Cerebellar cortex (tissue), 1 donor: ENCODE results near the gene DRD4.
A peak's percentile ranks its signal among the peaks of the same experiment; 100 is the strongest.

Experiments used
- DNase-seq: peaks from one replicate; pipeline ENCODE4 v3.0.0-alpha.2; 2015; ENCODE audit warnings: low spot score

DRD4 gene

DNA sequence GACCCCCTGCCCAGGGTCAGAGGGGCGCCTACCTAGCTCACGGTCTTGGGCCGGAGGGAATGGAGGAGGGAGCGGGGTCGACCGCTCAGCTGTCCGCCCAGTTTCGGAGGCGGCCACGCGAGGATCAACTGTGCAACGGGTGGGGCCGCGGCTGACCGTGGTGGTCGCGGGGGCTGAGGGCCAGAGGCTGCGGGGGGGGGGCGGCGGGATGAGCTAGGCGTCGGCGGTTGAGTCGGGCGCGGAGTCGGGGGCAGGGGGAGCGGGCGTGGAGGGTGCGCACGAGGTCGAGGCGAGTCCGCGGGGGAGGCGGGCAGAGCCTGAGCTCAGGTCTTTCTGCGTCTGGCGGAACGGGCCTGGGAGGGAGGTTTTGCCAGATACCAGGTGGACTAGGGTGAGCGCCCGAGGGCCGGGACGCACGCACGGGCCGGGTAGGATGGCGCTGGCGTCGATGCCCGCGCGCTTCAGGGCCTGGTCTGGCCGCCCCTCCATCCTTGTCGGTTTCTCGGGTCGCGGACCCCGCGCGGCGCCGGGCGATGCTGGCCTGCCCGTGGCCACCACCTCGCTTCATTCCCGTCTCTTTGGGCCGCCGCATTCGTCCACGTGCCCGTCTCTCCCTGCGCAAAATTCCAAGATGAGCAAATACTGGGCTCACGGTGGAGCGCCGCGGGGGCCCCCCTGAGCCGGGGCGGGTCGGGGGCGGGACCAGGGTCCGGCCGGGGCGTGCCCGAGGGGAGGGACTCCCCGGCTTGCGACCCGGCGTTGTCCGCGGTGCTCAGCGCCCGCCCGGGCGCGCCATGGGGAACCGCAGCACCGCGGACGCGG, at the start of gene DRD4:
Gene DRD4, plus strand, starts transcription at position 759 of the 822 bp plus-strand sequence. Its CDS starts 36 bp downstream, at position 795.
- no peak for DNase-seq

DNA sequence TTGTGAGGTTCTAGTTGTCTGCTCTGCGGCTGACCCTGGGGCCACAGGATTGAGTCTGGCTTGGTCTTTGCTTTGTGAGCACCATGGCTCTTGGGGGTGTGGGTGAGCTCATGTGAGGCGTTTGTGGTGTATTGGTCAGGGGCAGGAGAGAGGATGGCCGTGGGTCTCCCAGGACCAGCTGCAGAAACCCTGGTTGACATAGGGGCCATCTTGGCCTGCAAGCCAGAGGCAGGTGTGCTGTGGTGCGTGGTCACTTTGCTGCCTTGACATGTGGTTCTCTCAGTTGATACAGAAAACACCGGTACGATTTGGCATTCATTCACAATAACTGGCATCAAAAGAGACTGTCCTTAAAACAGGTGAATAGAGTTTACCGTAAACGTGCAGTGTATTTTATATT, 49.5 kb upstream of the DRD4 start:
- no peak for DNase-seq

DNA sequence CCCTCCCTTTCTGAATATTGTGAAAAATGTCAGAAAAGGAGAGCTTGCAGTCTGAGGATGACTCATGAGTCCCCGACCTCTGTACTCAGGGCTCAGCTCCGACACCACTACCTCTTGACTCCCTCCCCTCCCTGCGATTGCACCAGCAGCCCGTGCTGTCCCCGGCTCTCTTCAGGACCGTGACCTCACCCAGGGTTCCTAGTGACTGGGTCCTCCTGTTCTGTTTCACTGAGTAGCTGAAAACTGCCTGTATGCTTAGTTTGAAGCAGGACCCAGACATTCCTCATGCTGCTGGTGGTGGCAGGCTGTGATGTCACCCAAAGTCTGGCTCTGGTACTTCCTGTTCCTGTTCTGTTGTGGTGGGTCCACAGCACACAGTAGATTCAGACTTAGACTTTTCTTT, 49.1 kb upstream of the DRD4 start:
- no peak for DNase-seq

DNA sequence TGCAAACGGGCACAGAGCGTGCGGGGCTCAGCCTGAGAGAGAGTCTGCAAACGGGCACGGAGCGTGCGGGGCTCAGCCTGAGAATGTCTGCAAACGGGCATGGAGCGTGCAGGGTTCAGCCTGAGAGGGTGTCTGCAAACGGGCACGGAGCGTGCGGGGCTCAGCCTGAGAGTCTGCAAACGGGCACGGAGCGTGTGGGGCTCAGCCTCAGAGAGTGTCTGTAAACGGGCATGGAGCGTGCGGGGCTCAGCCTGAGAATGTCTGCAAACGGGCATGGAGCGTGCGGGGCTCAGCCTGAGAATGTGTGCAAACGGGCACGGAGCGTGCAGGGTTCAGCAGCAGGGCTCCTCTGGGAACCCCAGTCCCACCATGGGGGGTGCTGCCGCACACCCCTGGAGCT, 47.3 kb upstream of the DRD4 start:
- DNase-seq = no peak

DNA sequence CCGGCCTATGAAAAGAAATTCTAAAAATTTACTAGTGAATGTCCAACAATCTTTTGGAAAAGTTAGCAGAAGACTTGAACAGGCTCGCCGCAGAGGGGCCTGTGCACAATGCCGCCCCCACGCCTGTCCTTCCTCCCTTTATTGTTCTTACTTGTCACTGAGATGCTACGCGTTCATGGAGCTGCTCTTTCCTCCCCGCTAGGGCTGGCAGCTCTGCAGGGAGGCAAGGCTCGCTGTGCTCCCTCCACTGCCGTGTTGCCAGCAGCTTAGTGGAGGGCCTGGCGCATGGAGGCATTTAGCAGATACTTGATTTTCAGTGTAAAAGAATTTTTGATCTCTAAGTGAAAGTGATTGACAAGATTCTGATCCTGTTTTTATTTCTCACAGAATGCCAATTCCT, 46.1 kb upstream of the DRD4 start:
- DNase-seq = peak; percentile 57

DNA sequence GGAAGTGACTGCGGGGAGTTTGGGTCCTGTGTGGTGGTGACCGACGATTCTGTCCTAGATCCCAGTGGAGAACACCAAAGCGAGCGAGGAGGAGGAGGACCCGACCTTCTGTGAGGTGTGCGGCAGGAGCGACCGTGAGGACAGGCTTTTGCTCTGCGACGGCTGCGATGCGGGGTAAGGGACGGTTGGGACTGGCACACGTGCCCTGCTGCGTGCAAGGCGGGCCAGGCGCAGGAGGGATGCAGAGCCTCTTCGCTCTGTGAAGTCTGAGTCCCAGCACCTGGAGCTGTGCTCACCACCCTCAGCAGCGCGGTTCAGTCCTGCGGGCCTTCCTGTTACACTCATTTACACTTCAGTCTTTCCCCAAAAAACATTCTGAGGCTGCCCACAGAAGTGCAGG, 44.6 kb upstream of the DRD4 start:
- no peak for DNase-seq

DNA sequence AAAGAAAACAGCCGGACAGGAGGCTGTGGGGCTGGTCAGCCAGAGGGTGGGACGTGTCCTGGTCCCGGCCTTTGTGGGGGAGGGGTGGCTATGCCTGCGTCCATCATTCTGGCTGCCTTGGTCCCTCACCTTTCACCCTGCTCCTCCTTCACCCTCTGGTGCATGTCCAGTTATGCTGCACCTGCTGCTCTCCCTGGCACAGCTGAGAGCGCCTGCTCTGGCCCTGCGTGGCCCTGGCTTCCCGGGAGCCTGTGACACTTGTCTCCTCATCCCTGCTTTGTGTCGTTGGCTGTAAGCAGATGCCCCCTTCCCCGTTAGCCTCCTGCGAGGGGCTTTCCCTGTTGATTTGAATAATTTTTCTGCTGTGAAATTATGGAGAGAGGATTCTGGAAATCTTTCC, 44.2 kb upstream of the DRD4 start:
- DNase-seq = no peak

DNA sequence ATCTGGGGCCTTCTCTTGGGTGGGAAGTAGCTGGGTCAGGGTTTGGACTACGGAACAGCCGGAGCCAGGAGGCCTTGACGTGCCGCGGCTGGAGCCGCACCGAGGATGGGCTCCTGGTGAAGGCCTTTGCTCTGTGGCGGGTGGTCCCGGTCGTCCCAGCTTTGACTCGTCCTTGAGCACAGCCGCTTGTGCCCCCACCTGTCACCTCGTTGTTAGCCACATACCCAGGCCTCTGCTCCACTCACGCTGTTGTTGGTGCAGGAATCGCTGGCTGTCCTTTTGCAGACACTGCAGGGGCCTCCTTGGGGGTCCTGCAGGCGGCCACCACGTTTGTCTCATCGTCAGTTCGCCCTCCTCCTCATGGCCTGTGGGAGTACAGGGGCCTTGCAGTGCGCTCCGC, 43.7 kb upstream of the DRD4 start:
- no peak for DNase-seq

DNA sequence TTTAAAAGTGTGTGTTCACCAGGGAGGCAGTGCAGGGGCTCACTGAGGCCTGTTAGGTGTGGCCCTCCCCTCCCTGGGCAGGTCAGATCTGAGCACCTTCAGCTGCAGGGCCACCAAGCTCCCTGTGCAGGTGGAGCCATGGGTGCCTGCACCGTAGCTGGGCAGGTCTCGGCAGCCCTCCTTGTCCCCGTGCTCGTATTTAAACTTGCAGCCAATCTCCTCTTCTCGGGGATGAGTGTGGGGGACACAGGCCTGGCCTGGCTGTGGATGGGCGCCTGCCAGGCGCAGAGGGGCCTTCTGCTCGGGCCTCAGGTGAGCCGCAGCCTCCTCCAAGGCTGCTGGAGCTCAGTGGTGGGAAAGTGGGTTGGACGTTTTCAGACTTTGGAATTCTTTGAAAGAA, 41.7 kb upstream of the DRD4 start:
- no peak for DNase-seq

DNA sequence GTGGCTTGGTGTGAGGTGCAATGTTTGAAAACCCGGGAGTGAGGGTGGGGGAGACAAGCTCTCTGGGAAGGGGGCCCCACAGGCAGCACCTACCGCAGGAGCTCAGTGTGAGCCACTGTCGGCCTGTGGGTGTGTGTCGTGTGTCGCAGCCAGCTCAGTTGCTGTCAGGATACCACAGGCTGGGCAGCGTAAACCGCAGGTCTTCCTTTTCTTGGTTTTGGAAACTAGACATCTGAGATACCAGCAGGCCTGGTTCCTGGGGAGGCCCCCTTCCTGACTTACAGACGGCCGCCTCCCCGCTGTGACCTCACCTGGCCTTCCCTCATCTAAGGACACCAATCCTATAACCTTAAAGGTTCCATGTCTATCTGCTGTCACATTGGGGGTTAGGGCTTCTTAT, 40.7 kb upstream of the DRD4 start:
- DNase-seq = no peak

DNA sequence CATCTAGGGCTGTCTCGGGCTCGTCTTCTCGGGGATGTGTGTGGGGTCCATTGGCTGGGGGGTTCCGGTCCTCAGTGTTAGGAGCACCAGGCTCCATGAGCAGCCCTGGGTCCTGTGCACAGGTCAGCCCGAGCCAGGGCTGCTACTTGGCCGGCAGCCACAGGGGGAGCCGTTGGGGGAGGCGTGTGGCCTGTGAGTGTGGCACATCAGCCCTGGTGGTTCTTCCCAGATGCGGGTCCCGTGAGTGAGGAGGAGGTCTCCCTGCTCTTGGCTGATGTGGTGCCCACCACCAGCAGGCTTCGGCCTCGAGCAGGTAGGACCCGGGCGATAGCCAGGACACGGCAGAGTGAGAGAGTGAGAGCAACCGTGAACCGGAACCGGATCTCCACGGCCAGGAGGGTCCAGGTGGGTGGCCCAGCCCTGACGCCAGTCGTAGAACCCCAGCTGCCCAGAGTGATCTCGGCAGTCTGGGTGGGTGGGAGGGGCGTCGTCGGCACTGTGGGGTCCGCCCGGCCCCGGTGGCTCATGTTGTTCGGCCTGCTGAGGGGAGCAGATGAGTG, 39.8 kb upstream of the DRD4 start:
- DNase-seq = no peak

DNA sequence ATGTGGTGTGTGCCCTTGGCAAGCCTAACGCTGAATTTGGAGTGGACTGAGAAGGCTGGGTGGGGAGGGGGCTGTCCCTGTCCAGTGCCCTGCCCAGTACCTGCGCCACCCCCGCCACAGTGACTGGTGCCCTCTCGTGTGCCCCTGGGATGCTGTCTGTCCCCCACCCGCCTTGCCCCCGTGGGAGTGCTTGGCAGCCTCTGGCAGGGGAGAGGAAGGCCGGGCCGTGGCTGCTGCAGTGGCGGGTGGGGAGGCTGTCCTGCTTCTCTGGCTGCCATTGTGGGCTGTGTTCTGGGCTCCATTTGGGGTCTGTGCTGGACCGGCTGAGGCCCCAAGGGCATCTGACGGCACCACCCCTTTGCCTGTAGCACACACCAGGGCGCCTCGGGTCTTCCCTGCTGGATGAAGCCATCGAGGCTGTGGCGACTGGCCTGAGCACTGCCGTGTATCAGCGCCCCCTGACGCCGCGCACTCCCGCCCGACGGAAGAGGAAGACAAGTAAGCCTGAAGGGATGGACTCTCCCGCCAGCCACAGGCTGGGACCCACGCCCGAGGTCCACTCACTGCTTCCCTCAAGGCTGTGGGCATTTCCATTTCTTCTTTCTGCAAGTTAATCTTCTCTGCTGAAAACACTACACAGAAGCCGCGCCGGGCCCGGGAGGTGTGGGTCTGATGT, 38.9 kb upstream of the DRD4 start:
- DNase-seq = no peak

DNA sequence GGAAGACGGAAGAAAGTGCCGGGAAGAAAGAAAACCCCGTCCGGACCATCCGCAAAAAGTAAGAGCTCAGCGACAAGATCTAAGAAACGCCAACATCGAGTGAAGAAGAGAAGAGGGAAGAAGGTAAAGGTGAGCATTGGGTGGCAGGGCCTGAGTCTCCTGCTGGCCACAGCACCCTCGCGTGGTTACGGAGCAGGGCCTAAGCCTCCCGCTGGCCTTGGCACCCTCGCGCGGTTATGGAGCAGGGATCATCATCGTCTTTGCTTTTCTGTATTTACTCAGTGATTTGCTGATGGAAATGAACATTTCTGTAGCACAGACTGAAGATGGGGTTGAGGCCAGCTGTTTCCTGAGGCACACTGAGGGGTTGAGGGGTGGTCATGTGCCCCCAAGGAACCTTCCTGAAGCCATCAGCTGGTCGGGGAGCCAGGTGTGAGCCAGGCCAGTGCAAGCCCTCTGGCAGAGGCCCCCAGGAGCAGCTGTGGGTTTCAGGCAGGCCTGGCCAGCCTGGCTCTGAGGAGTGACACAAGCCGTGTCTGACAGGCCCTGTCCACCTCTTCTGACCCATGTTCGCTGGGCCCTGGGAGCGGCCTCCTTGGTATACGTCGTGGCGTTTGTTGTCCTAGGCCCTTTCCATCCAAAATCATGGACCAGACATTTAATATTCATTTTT, 35.4 kb upstream of the DRD4 start:
- DNase-seq = no peak

DNA sequence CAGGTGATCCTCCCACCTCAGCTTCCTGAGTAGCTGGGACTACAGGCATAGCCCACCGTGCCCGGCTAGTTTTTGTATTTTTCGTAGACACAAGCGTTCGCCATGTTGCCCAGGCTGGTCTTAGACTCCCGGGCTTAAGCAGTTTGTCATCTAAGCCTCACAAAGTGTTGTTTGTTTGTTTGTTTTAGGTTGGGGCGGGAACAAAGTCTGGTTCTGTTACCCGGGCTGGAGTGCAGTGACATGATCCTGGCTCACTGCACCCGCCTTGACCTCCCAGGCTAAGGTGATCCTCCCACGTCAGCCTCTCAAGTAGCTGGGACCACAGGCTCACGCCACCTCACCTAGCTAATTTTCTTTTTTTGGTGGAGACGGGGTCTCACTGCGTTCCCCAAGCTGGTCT, 33.9 kb upstream of the DRD4 start:
- DNase-seq = no peak

DNA sequence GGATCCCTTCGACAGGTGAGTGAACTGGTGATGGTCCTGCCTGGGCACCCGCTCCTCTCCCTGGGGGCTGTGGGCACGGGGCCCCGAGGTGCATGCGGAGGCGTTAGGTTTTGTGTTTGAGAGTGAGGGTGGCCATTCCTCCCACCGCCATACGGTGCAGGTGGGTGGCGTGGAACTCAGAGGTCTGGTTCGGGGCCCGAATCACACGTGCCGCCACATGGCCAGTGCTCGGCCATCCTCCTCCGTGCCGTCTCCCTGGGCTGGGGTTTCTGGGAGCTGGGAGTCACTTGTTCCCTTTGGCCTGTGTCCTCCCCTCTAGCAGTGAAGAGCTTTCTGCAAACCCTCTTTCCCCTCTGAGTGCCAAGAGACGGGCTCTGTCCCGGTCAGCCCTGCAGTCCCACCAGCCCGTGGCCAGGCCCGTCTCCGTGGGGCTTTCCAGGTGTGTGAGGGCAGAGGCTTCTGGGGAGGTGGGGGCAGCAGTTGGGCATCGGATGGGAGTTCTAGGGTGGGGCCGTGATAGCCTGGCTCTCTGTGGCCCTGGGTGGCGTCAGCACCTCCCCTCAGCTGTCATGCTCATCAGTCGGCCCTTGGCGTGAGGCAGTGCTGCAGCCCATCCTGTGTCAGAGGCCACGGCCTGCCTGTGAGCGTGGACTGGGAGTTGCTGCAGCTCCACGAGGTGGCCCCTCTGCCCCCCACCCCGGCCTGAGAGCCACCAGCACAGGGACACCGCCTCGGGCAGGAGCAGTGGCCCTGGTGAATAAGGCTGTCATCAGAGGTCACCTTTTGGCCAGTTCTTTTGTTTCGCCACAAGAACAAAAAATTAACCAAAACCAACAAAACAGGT, 31.6 kb upstream of the DRD4 start:
- no peak for DNase-seq

DNA sequence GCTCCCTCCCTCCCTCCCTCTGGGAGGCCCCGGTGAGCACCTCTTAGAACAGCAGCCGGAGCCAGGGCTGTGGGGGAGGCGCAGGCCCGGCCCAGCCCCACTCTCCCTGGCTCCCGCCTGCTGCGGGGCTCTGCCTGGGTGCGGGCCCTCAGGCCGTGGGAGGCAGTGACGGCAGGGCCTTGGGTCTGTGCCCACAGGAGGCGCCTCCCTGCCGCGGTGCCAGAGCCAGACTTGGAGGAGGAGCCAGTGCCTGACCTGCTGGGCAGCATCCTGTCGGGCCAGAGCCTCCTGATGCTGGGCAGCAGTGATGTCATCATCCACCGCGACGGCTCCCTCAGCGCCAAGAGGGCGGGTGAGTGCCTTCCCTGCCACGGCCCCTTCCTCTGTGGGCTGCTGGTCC, 30.8 kb upstream of the DRD4 start:
- DNase-seq = peak; percentile 89

DNA sequence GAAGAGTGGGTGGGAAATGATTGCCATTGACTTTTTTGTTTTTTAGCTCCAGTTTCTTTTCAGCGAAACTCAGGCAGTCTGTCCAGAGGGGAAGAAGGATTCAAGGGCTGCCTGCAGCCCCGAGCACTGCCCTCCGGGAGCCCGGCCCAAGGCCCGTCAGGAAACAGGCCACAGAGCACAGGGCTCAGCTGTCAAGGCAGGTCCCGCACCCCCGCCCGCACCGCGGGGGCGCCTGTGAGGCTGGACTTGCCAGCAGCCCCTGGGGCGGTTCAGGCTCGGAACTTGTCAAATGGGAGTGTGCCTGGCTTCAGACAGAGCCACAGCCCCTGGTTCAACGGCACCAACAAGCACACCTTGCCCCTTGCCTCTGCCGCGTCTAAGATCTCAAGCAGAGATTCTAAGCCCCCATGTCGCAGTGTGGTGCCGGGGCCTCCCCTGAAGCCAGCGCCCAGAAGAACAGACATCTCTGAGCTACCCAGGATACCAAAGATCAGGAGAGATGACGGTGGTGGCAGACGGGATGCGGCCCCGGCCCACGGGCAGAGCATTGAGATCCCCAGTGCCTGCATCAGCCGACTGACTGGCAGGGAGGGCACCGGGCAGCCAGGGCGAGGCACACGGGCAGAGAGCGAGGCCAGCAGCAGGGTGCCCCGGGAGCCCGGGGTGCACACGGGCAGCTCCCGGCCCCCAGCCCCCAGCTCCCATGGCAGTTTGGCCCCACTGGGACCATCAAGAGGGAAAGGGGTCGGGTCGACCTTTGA, 29.9 kb upstream of the DRD4 start:
- DNase-seq = no peak

DNA sequence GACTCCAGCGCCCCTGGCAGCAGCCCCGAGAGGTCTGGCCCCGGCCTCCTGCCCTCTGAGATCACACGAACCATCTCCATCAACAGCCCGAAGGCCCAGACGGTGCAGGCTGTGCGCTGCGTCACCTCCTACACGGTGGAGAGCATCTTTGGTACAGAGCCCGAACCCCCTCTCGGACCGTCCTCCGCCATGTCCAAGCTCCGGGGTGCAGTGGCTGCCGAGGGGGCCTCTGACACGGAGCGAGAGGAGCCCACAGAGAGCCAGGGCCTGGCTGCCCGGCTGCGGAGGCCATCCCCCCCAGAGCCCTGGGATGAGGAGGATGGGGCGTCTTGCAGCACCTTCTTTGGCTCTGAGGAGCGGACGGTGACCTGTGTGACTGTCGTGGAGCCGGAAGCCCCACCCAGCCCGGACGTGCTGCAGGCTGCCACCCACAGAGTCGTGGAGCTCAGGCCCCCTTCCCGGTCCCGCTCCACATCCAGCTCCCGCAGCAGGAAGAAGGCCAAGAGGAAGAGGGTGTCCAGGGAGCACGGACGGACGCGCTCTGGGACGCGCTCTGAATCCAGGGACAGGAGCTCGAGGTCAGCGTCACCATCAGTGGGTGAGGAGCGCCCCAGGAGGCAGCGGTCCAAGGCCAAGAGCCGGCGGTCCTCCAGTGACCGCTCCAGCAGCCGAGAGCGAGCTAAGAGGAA, 29.0 kb upstream of the DRD4 start:
- no peak for DNase-seq

DNA sequence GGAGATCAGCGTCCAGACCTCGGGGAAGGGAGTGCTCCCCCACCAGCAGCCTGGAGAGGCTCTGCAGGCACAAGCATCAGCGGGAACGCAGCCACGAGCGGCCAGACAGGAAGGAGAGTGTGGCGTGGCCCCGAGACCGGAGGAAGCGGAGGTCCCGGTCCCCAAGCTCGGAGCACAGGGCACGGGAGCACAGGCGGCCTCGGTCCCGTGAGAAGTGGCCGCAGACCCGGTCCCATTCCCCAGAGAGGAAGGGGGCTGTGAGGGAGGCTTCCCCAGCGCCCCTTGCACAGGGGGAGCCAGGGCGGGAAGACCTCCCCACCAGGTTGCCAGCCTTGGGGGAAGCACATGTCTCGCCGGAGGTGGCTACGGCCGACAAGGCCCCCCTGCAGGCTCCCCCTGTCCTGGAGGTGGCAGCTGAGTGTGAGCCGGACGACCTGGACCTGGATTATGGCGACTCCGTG, 28.2 kb upstream of the DRD4 start:
- no peak for DNase-seq

DNA sequence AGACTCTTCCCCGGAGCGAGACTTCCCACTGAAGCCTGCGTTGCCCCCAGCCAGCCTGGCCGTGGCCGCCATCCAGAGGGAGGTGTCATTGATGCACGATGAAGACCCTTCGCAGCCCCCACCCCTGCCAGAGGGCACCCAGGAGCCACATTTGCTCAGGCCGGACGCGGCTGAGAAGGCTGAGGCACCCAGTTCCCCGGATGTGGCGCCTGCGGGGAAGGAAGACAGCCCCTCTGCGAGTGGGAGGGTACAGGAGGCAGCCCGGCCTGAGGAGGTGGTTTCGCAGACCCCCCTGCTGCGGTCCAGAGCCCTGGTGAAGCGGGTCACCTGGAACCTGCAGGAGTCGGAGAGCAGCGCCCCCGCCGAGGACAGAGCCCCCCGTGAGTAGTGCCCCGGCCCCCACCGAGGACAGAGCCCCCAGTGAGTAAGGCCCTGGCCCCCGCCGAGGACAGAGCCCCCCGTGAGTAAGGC, 27.7 kb upstream of the DRD4 start:
- no peak for DNase-seq
